MM.1S (cell line): ENCODE measurements around the gene OLIG2.

Source experiments
- DNase-seq: peaks from one replicate; pipeline ENCODE4 v3.0.0-alpha.2; 2015
- H2AFZ ChIP-seq: fragments of 300-600 bp; sonication (generic); 2 replicates; pipeline ENCODE4 v1.6.0; 2016; ENCODE audit warnings: antibody characterized with exemption, low read length
- H3F3A ChIP-seq: fragments of 300-600 bp; sonication (generic); 2 replicates; pipeline ENCODE4 v1.6.1; 2016; ENCODE audit warnings: mild to moderate bottlenecking, antibody characterized with exemption, low read length, moderate library complexity, mixed read lengths; ENCODE audit not compliant: insufficient read depth
- H3K27ac ChIP-seq: fragments of 300-600 bp; sonication (generic); 2 replicates; pipeline ENCODE4 v1.5.1; 2016; ENCODE audit warnings: mild to moderate bottlenecking, low read length
- H3K27me3 ChIP-seq: fragments of 300-600 bp; sonication (generic); replicated peaks from 2 replicates; pipeline ENCODE4 v1.6.0; 2016; ENCODE audit warnings: low read length; ENCODE audit not compliant: insufficient read depth
- H3K36me3 ChIP-seq: fragments of 300-600 bp; sonication (generic); replicated peaks from 2 replicates; pipeline ENCODE4 v1.6.1; 2016; ENCODE audit warnings: mild to moderate bottlenecking, low read length, mixed read lengths; ENCODE audit not compliant: insufficient read depth
- H3K4me1 ChIP-seq: fragments of 300-600 bp; sonication (generic); 2 replicates; pipeline ENCODE4 v1.6.1; 2016; ENCODE audit warnings: low read length, mixed read lengths
- H3K4me2 ChIP-seq: fragments of 300-600 bp; sonication (generic); 2 replicates; pipeline ENCODE4 v1.6.0; 2016; ENCODE audit warnings: low read depth, low read length
- H3K4me3 ChIP-seq: fragments of 300-600 bp; sonication (generic); 2 replicates; pipeline ENCODE4 v1.5.1; 2016; ENCODE audit warnings: low read length, mixed read lengths
- H3K79me2 ChIP-seq: fragments of 300-600 bp; sonication (generic); 2 replicates; pipeline ENCODE4 v1.6.1; 2016; ENCODE audit warnings: mixed run types, low read length, mixed read lengths
- H3K9ac ChIP-seq: fragments of 300-600 bp; sonication (generic); 2 replicates; pipeline ENCODE4 v1.6.1; 2016; ENCODE audit warnings: low read length, mixed read lengths
- H3K9me2 ChIP-seq: fragments of 300-600 bp; sonication (generic); replicated peaks from 2 replicates; pipeline ENCODE4 v1.6.1; 2016; ENCODE audit warnings: mild to moderate bottlenecking, low read length, mixed read lengths; ENCODE audit not compliant: insufficient read depth
- H3K9me3 ChIP-seq: fragments of 300-600 bp; sonication (generic); replicated peaks from 2 replicates; pipeline ENCODE4 v1.6.1; 2016; ENCODE audit warnings: mild to moderate bottlenecking, low read length, mixed read lengths; ENCODE audit not compliant: insufficient read depth
- H4K20me1 ChIP-seq: fragments of 300-600 bp; sonication (generic); 2 replicates; pipeline ENCODE4 v1.6.1; 2016; ENCODE audit warnings: mild to moderate bottlenecking, low read length, moderate library complexity, mixed read lengths; ENCODE audit not compliant: insufficient read depth
- CTCF ChIP-seq: fragments of 300-600 bp; sonication (generic); IDR thresholded peaks from 2 replicates; pipeline ENCODE4 v1.5.1; 2016; ENCODE audit warnings: antibody characterized with exemption, low read length, mixed read lengths
- EZH2 ChIP-seq: fragments of 300-600 bp; sonication (generic); optimal IDR thresholded peaks from 2 replicates; pipeline ENCODE3; 2017; ENCODE audit warnings: low read depth, mild to moderate bottlenecking, antibody characterized with exemption, low read length, mixed read lengths
- EZH2phosphoT487 ChIP-seq: fragments of 300-600 bp; sonication (generic); IDR thresholded peaks from 2 replicates; pipeline ENCODE4 v1.6.1; 2018; ENCODE audit warnings: antibody characterized with exemption, low read length

The OLIG2 gene

GRCh38 chr21:33073636-33074035 is 47.9 kb downstream of the OLIG2 start:
- DNase-seq: no peak
- H4K20me1 ChIP-seq: no peaks in the 10 kb centered on the region
- H3K79me2 ChIP-seq: no peaks in the 10 kb centered on the region
- H3K4me1 ChIP-seq: peaks cover 13% of the 10 kb centered on the region
- no peak overlapping the region for H2AFZ ChIP-seq
- H3K36me3 ChIP-seq: no peaks in the 10 kb centered on the region
- no peak overlapping the region for H3K27ac ChIP-seq
- H3F3A ChIP-seq: peaks cover 11% of the 10 kb centered on the region
- no peak overlapping the region for H3K4me3 ChIP-seq
- no peak overlapping the region for H3K4me2 ChIP-seq
- H3K9me3 ChIP-seq: no peaks in the 10 kb centered on the region
- H3K9me2 ChIP-seq: no peaks in the 10 kb centered on the region
- H3K9ac ChIP-seq: no peak overlapping the region
- no peak for TF ChIP-seq EZH2phosphoT487
- TF ChIP-seq EZH2: no peak
- H3K27me3 ChIP-seq: no peaks in the 10 kb centered on the region

- no peaks in the 10 kb centered on the region for H3K9me2 ChIP-seq
- no peaks in the 10 kb centered on the region for H3K36me3 ChIP-seq
- H3F3A ChIP-seq: peaks cover 18% of the 10 kb centered on the region
- H3K27me3 ChIP-seq: no peaks in the 10 kb centered on the region
- H3K79me2 ChIP-seq: no peaks in the 10 kb centered on the region
- no peak overlapping the region for H3K4me2 ChIP-seq
- H3K4me1 ChIP-seq: peaks cover 24% of the 10 kb centered on the region
- no peaks in the 10 kb centered on the region for H3K9me3 ChIP-seq
- no peaks in the 10 kb centered on the region for H4K20me1 ChIP-seq
- no peak overlapping the region for H2AFZ ChIP-seq
- H3K4me3 ChIP-seq: no peak overlapping the region
- H3K9ac ChIP-seq: no peak overlapping the region
- TF ChIP-seq EZH2phosphoT487 (no peak), CTCF (no peak), EZH2 (no peak)
- no peak overlapping the region for H3K27ac ChIP-seq
- no peak for DNase-seq
Observed at GRCh38 chr21:33075128-33075527, 49.4 kb downstream of the OLIG2 start.

DNA sequence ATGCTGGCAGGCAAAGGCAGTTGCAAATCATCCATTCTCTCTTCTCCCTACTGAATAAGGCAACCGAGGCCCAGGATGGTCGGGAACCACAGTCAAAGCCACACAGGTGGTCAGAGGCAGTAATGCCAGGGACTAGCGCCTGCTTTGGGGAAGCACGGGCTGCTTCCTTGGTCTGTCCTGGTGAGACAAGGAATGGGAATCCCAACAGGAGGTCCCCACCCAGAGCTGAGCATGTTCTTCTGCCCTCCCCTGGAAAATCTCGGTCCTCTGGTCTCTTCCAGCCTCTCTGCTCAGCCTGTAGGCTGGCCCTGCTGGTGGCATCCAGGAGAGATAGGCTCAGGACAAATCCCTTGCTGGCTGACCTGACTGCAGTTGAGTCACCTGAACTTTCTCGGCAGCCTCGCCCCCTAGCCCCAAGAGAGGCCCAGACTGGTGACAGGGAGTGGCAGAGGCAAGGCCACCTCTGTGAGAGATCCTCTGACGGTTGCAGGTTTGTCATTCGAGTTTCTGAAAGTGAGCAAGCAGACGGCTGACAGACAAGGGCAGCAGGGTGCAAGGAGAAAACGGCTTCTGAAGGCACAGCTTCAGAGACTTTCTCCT is 50.0 kb downstream of the OLIG2 start:
- no peaks in the 10 kb centered on the region for H3K36me3 ChIP-seq

More for the DNA sequence above, 50.0 kb downstream of the OLIG2 start:
- Histone ChIP-seq H3K4me2 (no peak overlapping the region), H3K27me3 (no peaks in the 10 kb centered on the region), H3K4me3 (no peak overlapping the region), H3K9ac (no peak overlapping the region), H3K9me2 (no peaks in the 10 kb centered on the region), H3K79me2 (no peaks in the 10 kb centered on the region), H3K9me3 (no peaks in the 10 kb centered on the region), H2AFZ (no peak overlapping the region), H3F3A (peaks cover 18% of the 10 kb centered on the region), H3K27ac (no peak overlapping the region), H4K20me1 (no peaks in the 10 kb centered on the region), H3K4me1 (peaks cover 24% of the 10 kb centered on the region)
- DNase-seq: no peak
- no peak for TF ChIP-seq CTCF
- no peak for TF ChIP-seq EZH2phosphoT487
- TF ChIP-seq EZH2: no peak
